Measurements from ENCODE around the gene C1QA. TPM values are rescaled to one million over a fixed set of nuclear protein-coding genes. Genes with fewer than 3 reads are reported as not detected.

The C1QA gene
- polyA plus RNA-seq, 4 donors: 25.7 to 215 (median 108) TPM

DNA sequence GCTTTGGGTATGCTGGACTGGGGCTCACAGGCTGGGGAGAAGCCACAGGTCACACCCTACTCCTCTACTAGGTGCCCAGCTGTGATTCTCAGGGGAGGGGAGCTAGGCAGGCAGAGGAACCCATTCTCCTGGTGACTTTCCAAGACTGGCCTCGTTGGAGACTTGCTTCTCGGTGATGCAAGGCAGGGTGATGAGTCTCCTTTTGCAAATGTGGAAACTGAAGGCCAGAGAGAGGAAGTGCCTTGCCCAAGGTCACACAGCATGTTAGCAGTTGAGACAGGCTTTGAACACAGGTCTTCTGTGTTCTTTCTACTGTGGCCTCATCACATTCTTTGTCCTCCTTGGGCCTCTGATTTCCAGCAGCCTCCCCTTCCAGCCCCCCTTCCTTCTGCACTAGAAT, 20.5 kb upstream of the C1QA start:
- DNase-seq: no peak
- FAIRE-seq: no peak
- H3K27ac ChIP-seq (ENCODE audit: low read depth in 1 of 3, low read length in 2 of 3): no peak overlapping the region
- no peak overlapping the region for H3K4me3 ChIP-seq (ENCODE audit: low read depth in 1 of 3, low read length in 3 of 3)
- H3K4me1 ChIP-seq (ENCODE audit: control insufficient read depth in 3 of 3, insufficient read depth in 2 of 3, low read depth in 1 of 3, low read length in 2 of 3): no peaks in the 10 kb centered on the region
- H3K9me3 ChIP-seq (ENCODE audit: control insufficient read depth in 2 of 2, insufficient read depth in 1 of 2, low read depth in 1 of 2, low read length in 1 of 2): no peaks in the 10 kb centered on the region
- peaks cover 0 to 44% (median 22%) of the 10 kb centered on the region in 3 donors for H3K27me3 ChIP-seq (ENCODE audit: control insufficient read depth in 3 of 3, insufficient read depth in 3 of 3, low read length in 3 of 3)
- WGBS, 3 donors: 55 to 80% (median 68%) methylated on average over 2 of the region's 2 CpGs
- H3K36me3 ChIP-seq (ENCODE audit: control insufficient read depth in 3 of 3, insufficient read depth in 2 of 3, low read depth in 1 of 3, low read length in 3 of 3): no peaks in the 10 kb centered on the region

GRCh38 chr1:22616571-22616970, 19.9 kb upstream of the C1QA start:
- DNase-seq: no peak
- no peak for FAIRE-seq
- no peaks in the 10 kb centered on the region for H3K9me3 ChIP-seq (ENCODE audit: control insufficient read depth in 2 of 2, insufficient read depth in 1 of 2, low read depth in 1 of 2, low read length in 1 of 2)
- H3K27me3 ChIP-seq (ENCODE audit: control insufficient read depth in 3 of 3, insufficient read depth in 3 of 3, low read length in 3 of 3): peaks cover 0 to 43% (median 22%) of the 10 kb centered on the region in 3 donors
- no peak overlapping the region for H3K4me3 ChIP-seq (ENCODE audit: low read depth in 1 of 3, low read length in 3 of 3)
- H3K4me1 ChIP-seq (ENCODE audit: control insufficient read depth in 3 of 3, insufficient read depth in 2 of 3, low read depth in 1 of 3, low read length in 2 of 3): no peaks in the 10 kb centered on the region
- no peak overlapping the region for H3K27ac ChIP-seq (ENCODE audit: low read depth in 1 of 3, low read length in 2 of 3)
- H3K36me3 ChIP-seq (ENCODE audit: control insufficient read depth in 3 of 3, insufficient read depth in 2 of 3, low read depth in 1 of 3, low read length in 3 of 3): no peaks in the 10 kb centered on the region
- 45 to 54% (median 53%) methylated on average over 11 of the region's 11 CpGs for WGBS, 3 donors

- no peaks in the 10 kb centered on the region for H3K9me3 ChIP-seq (ENCODE audit: control insufficient read depth in 2 of 2, insufficient read depth in 1 of 2, low read depth in 1 of 2, low read length in 1 of 2)
- DNase-seq (no peak), FAIRE-seq (no peak)
- no peaks in the 10 kb centered on the region for H3K4me1 ChIP-seq (ENCODE audit: control insufficient read depth in 3 of 3, insufficient read depth in 2 of 3, low read depth in 1 of 3, low read length in 2 of 3)
- H3K27me3 ChIP-seq (ENCODE audit: control insufficient read depth in 3 of 3, insufficient read depth in 3 of 3, low read length in 3 of 3): peaks cover 0 to 43% (median 19%) of the 10 kb centered on the region in 3 donors
- H3K27ac ChIP-seq (ENCODE audit: low read depth in 1 of 3, low read length in 2 of 3): no peak overlapping the region
- WGBS, 3 donors: 38 to 42% (median 41%) methylated on average over 16 of the region's 16 CpGs
- no peak overlapping the region for H3K4me3 ChIP-seq (ENCODE audit: low read depth in 1 of 3, low read length in 3 of 3)
- no peaks in the 10 kb centered on the region for H3K36me3 ChIP-seq (ENCODE audit: control insufficient read depth in 3 of 3, insufficient read depth in 2 of 3, low read depth in 1 of 3, low read length in 3 of 3)
Measured at GRCh38 chr1:22618056-22618455, 18.4 kb upstream of the C1QA start.

DNA sequence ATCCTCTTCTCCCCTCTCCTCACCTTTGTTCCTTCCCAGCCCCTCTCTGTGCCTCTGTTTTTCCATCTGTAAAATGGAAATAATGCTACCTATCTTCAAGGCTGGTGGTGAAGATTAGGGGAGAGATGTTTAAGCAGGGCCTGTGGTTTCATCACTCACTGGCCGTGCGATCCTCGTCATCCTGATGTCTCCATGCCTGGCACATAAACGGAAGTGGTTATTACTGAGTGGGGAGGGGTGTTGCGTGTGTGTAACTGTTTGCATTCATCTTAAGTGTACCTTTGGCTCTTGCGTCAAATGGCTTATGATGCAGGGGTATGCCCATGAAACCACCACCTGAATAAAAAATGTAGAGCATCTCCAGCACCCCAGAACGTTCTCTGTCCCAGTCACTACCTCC, 17.2 kb upstream of the C1QA start:
- 68 to 72% (median 72%) methylated on average over 7 of the region's 7 CpGs for WGBS, 3 donors
- Histone ChIP-seq H3K9me3 (ENCODE audit: control insufficient read depth in 2 of 2, insufficient read depth in 1 of 2, low read depth in 1 of 2, low read length in 1 of 2) (no peaks in the 10 kb centered on the region), H3K4me3 (ENCODE audit: low read depth in 1 of 3, low read length in 3 of 3) (no peak overlapping the region), H3K27me3 (ENCODE audit: control insufficient read depth in 3 of 3, insufficient read depth in 3 of 3, low read length in 3 of 3) (peaks cover 0 to 40% (median 19%) of the 10 kb centered on the region in 3 donors), H3K27ac (ENCODE audit: low read depth in 1 of 3, low read length in 2 of 3) (no peak overlapping the region), H3K36me3 (ENCODE audit: control insufficient read depth in 3 of 3, insufficient read depth in 2 of 3, low read depth in 1 of 3, low read length in 3 of 3) (no peaks in the 10 kb centered on the region), H3K4me1 (ENCODE audit: control insufficient read depth in 3 of 3, insufficient read depth in 2 of 3, low read depth in 1 of 3, low read length in 2 of 3) (no peaks in the 10 kb centered on the region)
- FAIRE-seq (no peak), DNase-seq (no peak)

DNA sequence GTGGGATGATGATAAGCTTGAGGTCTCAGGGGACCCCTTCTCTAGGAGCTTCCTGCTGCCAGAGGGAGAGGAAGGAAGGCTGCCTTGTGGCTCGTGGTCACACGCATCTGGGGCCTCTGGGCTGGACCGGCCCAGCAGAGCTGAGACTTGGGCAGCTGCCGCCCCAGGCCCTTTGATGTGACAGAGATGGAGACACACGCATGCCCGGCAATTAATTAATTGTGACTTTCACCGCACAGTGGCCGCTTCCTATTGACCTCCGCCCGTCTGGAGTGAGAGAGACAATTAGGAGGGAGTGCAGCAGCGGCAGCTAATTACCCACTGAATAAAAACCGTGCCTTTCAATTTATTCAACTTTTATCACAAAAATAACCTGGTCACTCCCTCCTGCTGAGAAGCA, 16.6 kb upstream of the C1QA start:
- H3K27me3 ChIP-seq (ENCODE audit: control insufficient read depth in 3 of 3, insufficient read depth in 3 of 3, low read length in 3 of 3): peaks cover 0 to 38% (median 19%) of the 10 kb centered on the region in 3 donors
- no peaks in the 10 kb centered on the region for H3K36me3 ChIP-seq (ENCODE audit: control insufficient read depth in 3 of 3, insufficient read depth in 2 of 3, low read depth in 1 of 3, low read length in 3 of 3)
- no peaks in the 10 kb centered on the region for H3K4me1 ChIP-seq (ENCODE audit: control insufficient read depth in 3 of 3, insufficient read depth in 2 of 3, low read depth in 1 of 3, low read length in 2 of 3)
- 38 to 55% (median 44%) methylated on average over 11 to 12 of the region's 12 CpGs for WGBS, 3 donors
- no peak overlapping the region for H3K4me3 ChIP-seq (ENCODE audit: low read depth in 1 of 3, low read length in 3 of 3)
- H3K27ac ChIP-seq (ENCODE audit: low read depth in 1 of 3, low read length in 2 of 3): no peak overlapping the region
- FAIRE-seq (no peak), DNase-seq (no peak)
- no peaks in the 10 kb centered on the region for H3K9me3 ChIP-seq (ENCODE audit: control insufficient read depth in 2 of 2, insufficient read depth in 1 of 2, low read depth in 1 of 2, low read length in 1 of 2)

GRCh38 chr1:22621761-22622160, 14.7 kb upstream of the C1QA start:
- Histone ChIP-seq H3K4me3 (ENCODE audit: low read depth in 1 of 3, low read length in 3 of 3) (no peak overlapping the region), H3K4me1 (ENCODE audit: control insufficient read depth in 3 of 3, insufficient read depth in 2 of 3, low read depth in 1 of 3, low read length in 2 of 3) (no peaks in the 10 kb centered on the region), H3K9me3 (ENCODE audit: control insufficient read depth in 2 of 2, insufficient read depth in 1 of 2, low read depth in 1 of 2, low read length in 1 of 2) (no peaks in the 10 kb centered on the region), H3K27me3 (ENCODE audit: control insufficient read depth in 3 of 3, insufficient read depth in 3 of 3, low read length in 3 of 3) (peaks cover 0 to 43% (median 18%) of the 10 kb centered on the region in 3 donors), H3K36me3 (ENCODE audit: control insufficient read depth in 3 of 3, insufficient read depth in 2 of 3, low read depth in 1 of 3, low read length in 3 of 3) (no peaks in the 10 kb centered on the region), H3K27ac (ENCODE audit: low read depth in 1 of 3, low read length in 2 of 3) (no peak overlapping the region)
- WGBS, 3 donors: 37 to 50% (median 47%) methylated on average over 4 of the region's 4 CpGs
- no peak for DNase-seq
- FAIRE-seq: no peak

- Histone ChIP-seq H3K27ac (ENCODE audit: low read depth in 1 of 3, low read length in 2 of 3) (no peak overlapping the region), H3K4me3 (ENCODE audit: low read depth in 1 of 3, low read length in 3 of 3) (no peak overlapping the region), H3K4me1 (ENCODE audit: control insufficient read depth in 3 of 3, insufficient read depth in 2 of 3, low read depth in 1 of 3, low read length in 2 of 3) (no peaks in the 10 kb centered on the region), H3K9me3 (ENCODE audit: control insufficient read depth in 2 of 2, insufficient read depth in 1 of 2, low read depth in 1 of 2, low read length in 1 of 2) (no peaks in the 10 kb centered on the region), H3K36me3 (ENCODE audit: control insufficient read depth in 3 of 3, insufficient read depth in 2 of 3, low read depth in 1 of 3, low read length in 3 of 3) (no peaks in the 10 kb centered on the region), H3K27me3 (ENCODE audit: control insufficient read depth in 3 of 3, insufficient read depth in 3 of 3, low read length in 3 of 3) (peaks cover 0 to 31% (median 9%) of the 10 kb centered on the region in 3 donors)
- FAIRE-seq (no peak), DNase-seq (no peak)
- WGBS, 3 donors: 35 to 40% (median 35%) methylated on average over 9 of the region's 9 CpGs
Measured at GRCh38 chr1:22625262-22625925, 11.0 kb upstream of the C1QA start.

- no peaks in the 10 kb centered on the region for H3K9me3 ChIP-seq (ENCODE audit: control insufficient read depth in 2 of 2, insufficient read depth in 1 of 2, low read depth in 1 of 2, low read length in 1 of 2)
- no peak overlapping the region for H3K27ac ChIP-seq (ENCODE audit: low read depth in 1 of 3, low read length in 2 of 3)
- no peaks in the 10 kb centered on the region for H3K36me3 ChIP-seq (ENCODE audit: control insufficient read depth in 3 of 3, insufficient read depth in 2 of 3, low read depth in 1 of 3, low read length in 3 of 3)
- H3K4me3 ChIP-seq (ENCODE audit: low read depth in 1 of 3, low read length in 3 of 3): no peak overlapping the region
- DNase-seq: no peak
- H3K4me1 ChIP-seq (ENCODE audit: control insufficient read depth in 3 of 3, insufficient read depth in 2 of 3, low read depth in 1 of 3, low read length in 2 of 3): no peaks in the 10 kb centered on the region
- no peak for FAIRE-seq
- 12 to 22% (median 15%) methylated on average over 20 of the region's 20 CpGs for WGBS, 3 donors
- peaks cover 0 to 31% (median 9%) of the 10 kb centered on the region in 3 donors for H3K27me3 ChIP-seq (ENCODE audit: control insufficient read depth in 3 of 3, insufficient read depth in 3 of 3, low read length in 3 of 3)
Measured at GRCh38 chr1:22626237-22627157, 9.9 kb upstream of the C1QA start.

Data from small intestine (tissue), 7 donors.